ENCODE results near the gene KTN1.

KTN1 gene

GRCh38 chr14:55721353-55721752 is 141.3 kb downstream of the KTN1 start:
- no peak for DNase-seq

GRCh38 chr14:55722054-55722453 is 142.0 kb downstream of the KTN1 start:
- DNase-seq: no peak

- no peak for DNase-seq
Measured at GRCh38 chr14:55724736-55725135, 144.7 kb downstream of the KTN1 start.

GRCh38 chr14:55730592-55731310 is 150.7 kb downstream of the KTN1 start:
- no peak for DNase-seq

GRCh38 chr14:55731311-55731872 is 151.4 kb downstream of the KTN1 start:
- DNase-seq: no peak

GRCh38 chr14:55731881-55732498 is 152.0 kb downstream of the KTN1 start:
- peak; percentile 58 for DNase-seq

GRCh38 chr14:55733599-55733998 is 153.6 kb downstream of the KTN1 start:
- no peak for DNase-seq
